Neural cell (in vitro differentiated cells): ENCODE measurements around the gene SEC63. TPM values are rescaled to one million over a fixed set of nuclear protein-coding genes. Genes with fewer than 3 reads are reported as not detected.

Experiments
- H2AFZ ChIP-seq: fragments of 200-600, 300-800 bp; sonication (generic), shearing (Covaris generic); 2 replicates; pipeline ENCODE4 v1.6.0; 2014; ENCODE audit warnings: low read depth, mild to moderate bottlenecking, antibody characterized with exemption, low read length, moderate library complexity
- H3F3A ChIP-seq: fragments of 200-600 bp; shearing (Covaris generic); 2 replicates; pipeline ENCODE4 v1.6.1; 2016; ENCODE audit warnings: mild to moderate bottlenecking, moderate library complexity, mixed read lengths, antibody characterized with exemption, low read length; ENCODE audit not compliant: insufficient read depth, poor library complexity, severe bottlenecking
- H3K27ac ChIP-seq: fragments of 200-600, 300-800 bp; sonication (generic), shearing (Covaris generic); 2 replicates; pipeline ENCODE4 v1.5.1; 2014; ENCODE audit warnings: mild to moderate bottlenecking, low read length, moderate library complexity
- H3K27me3 ChIP-seq: fragments of 300-800, 200-600 bp; sonication (generic), shearing (Covaris generic); 2 replicates; pipeline ENCODE4 v1.6.0; 2014; ENCODE audit warnings: mild to moderate bottlenecking, low read depth, low read length, moderate library complexity; ENCODE audit not compliant: insufficient read depth
- H3K36me3 ChIP-seq: fragments of 300-800, 200-600 bp; sonication (generic), shearing (Covaris generic); 2 replicates; pipeline ENCODE4 v1.5.1; 2014; ENCODE audit warnings: mild to moderate bottlenecking, antibody characterized with exemption, low read length, moderate library complexity; ENCODE audit not compliant: insufficient read depth
- H3K4me2 ChIP-seq: fragments of 300-800, 200-600 bp; sonication (generic), shearing (Covaris generic); 2 replicates; pipeline ENCODE4 v1.6.0; 2014; ENCODE audit warnings: mild to moderate bottlenecking, low read length
- H3K4me3 ChIP-seq: fragments of 300-800, 200-600 bp; sonication (generic), shearing (Covaris generic); 2 replicates; pipeline ENCODE4 v1.5.1; 2014; ENCODE audit warnings: mild to moderate bottlenecking, low read length, moderate library complexity
- H3K79me2 ChIP-seq: fragments of 200-600 bp; shearing (Covaris generic); replicated peaks from 2 replicates; pipeline ENCODE4 v1.6.0; 2014; ENCODE audit warnings: mild to moderate bottlenecking, low read length, moderate library complexity; ENCODE audit not compliant: insufficient read depth
- H3K9ac ChIP-seq: fragments of 300-800, 200-600 bp; sonication (generic), shearing (Covaris generic); 2 replicates; pipeline ENCODE4 v1.6.1; 2016; ENCODE audit warnings: mild to moderate bottlenecking, low read length, mixed read lengths
- H3K9me2 ChIP-seq: fragments of 200-600 bp; shearing (Covaris generic); 2 replicates; pipeline ENCODE4 v1.6.1; 2016; ENCODE audit warnings: mild to moderate bottlenecking, low read length, mixed read lengths; ENCODE audit not compliant: insufficient read depth
- H3K9me3 ChIP-seq: fragments of 200-600, 300-800 bp; sonication (generic), shearing (Covaris generic); 2 replicates; pipeline ENCODE4 v1.6.1; 2016; ENCODE audit warnings: mild to moderate bottlenecking, mixed run types, low read length, moderate library complexity, mixed read lengths
- H4K20me1 ChIP-seq: fragments of 200-600 bp; shearing (Covaris generic); 2 replicates; pipeline ENCODE4 v1.6.1; 2016; ENCODE audit warnings: mild to moderate bottlenecking, mixed run types; ENCODE audit not compliant: insufficient read depth
- EP300 ChIP-seq: fragments of 450-650 bp; conservative IDR thresholded peaks from 2 replicates; pipeline ENCODE4 v1.6.1; 2014; ENCODE audit warnings: antibody characterized with exemption, mild to moderate bottlenecking, moderate library complexity; ENCODE audit not compliant: poor library complexity, severe bottlenecking
- EZH2 ChIP-seq: fragments of 200-600, 300-800 bp; shearing (Covaris generic), sonication (generic); IDR thresholded peaks from 2 replicates; pipeline ENCODE4 v1.6.1; 2014; ENCODE audit warnings: antibody characterized with exemption, low read length, borderline replicate concordance, mild to moderate bottlenecking; ENCODE audit not compliant: insufficient read depth, poor library complexity, severe bottlenecking
- MXI1 ChIP-seq: fragments of 450-650 bp; conservative IDR thresholded peaks from 2 replicates; pipeline ENCODE4 v1.6.1; 2014; ENCODE audit warnings: antibody characterized with exemption, mild to moderate bottlenecking; ENCODE audit not compliant: poor library complexity, severe bottlenecking
- POLR2AphosphoS5 ChIP-seq: IDR thresholded peaks from 2 replicates; pipeline ENCODE4 v1.6.1; 2012
- RAD21 ChIP-seq: fragments of 450-650 bp; conservative IDR thresholded peaks from 2 replicates; pipeline ENCODE4 v1.6.1; 2014; ENCODE audit warnings: antibody characterized with exemption, mild to moderate bottlenecking, moderate library complexity
- SMC3 ChIP-seq: fragments of 450-650 bp; conservative IDR thresholded peaks from 2 replicates; pipeline ENCODE4 v1.6.1; 2014; ENCODE audit warnings: antibody characterized with exemption, mild to moderate bottlenecking, moderate library complexity; ENCODE audit not compliant: poor library complexity
- TAF1 ChIP-seq: IDR thresholded peaks from 2 replicates; pipeline ENCODE4 v1.6.1; 2012; ENCODE audit warnings: low read depth
- polyA plus RNA-seq: library from polyadenylated mRNA; depleted of rRNA; stranded (reverse); fragments of >200 nt; gene quantifications from 2 replicates; pipeline ENCODE4 v1.2.3, GENCODE V29; 2014
- TF ChIP-seq, protein P1 (sequence below): fragments of 450-650 bp; IDR thresholded peaks from 2 replicates; pipeline ENCODE4 v1.5.1; 2014; ENCODE audit warnings: antibody characterized with exemption, mild to moderate bottlenecking, moderate library complexity; ENCODE audit not compliant: poor library complexity, severe bottlenecking
- TF ChIP-seq, protein P2 (sequence below): IDR thresholded peaks from 2 replicates; pipeline ENCODE4 v1.6.1; 2012; ENCODE audit warnings: borderline replicate concordance

Gene SEC63
- polyA plus RNA-seq, 1 donor from 2014 or later = 34.8 TPM

DNA sequence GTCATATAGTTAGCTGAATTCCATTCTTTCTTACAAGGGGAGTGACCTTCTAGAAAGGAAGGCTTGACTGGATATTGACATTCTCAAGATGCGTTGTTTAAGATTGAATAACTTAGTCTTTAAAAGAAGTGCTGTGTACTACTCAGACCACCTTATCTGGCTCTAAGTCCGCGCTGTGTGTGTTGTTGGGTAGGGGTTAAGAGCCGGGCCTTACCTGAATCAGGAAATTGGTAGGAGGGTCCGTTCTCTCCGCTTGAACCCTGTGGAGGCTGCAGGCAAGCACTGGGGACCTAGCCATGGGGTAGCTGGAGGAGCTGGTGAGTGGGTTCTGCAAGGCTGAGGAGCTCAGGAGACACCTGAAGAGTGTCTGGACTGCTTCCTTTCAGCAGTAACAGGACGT is 124.9 kb downstream of the SEC63 start:
- TF ChIP-seq RAD21 = no peak
- TF ChIP-seq, protein P1, sequence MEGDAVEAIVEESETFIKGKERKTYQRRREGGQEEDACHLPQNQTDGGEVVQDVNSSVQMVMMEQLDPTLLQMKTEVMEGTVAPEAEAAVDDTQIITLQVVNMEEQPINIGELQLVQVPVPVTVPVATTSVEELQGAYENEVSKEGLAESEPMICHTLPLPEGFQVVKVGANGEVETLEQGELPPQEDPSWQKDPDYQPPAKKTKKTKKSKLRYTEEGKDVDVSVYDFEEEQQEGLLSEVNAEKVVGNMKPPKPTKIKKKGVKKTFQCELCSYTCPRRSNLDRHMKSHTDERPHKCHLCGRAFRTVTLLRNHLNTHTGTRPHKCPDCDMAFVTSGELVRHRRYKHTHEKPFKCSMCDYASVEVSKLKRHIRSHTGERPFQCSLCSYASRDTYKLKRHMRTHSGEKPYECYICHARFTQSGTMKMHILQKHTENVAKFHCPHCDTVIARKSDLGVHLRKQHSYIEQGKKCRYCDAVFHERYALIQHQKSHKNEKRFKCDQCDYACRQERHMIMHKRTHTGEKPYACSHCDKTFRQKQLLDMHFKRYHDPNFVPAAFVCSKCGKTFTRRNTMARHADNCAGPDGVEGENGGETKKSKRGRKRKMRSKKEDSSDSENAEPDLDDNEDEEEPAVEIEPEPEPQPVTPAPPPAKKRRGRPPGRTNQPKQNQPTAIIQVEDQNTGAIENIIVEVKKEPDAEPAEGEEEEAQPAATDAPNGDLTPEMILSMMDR = no peak
- no peak for TF ChIP-seq EZH2
- TF ChIP-seq TAF1 = no peak
- TF ChIP-seq, protein P2, sequence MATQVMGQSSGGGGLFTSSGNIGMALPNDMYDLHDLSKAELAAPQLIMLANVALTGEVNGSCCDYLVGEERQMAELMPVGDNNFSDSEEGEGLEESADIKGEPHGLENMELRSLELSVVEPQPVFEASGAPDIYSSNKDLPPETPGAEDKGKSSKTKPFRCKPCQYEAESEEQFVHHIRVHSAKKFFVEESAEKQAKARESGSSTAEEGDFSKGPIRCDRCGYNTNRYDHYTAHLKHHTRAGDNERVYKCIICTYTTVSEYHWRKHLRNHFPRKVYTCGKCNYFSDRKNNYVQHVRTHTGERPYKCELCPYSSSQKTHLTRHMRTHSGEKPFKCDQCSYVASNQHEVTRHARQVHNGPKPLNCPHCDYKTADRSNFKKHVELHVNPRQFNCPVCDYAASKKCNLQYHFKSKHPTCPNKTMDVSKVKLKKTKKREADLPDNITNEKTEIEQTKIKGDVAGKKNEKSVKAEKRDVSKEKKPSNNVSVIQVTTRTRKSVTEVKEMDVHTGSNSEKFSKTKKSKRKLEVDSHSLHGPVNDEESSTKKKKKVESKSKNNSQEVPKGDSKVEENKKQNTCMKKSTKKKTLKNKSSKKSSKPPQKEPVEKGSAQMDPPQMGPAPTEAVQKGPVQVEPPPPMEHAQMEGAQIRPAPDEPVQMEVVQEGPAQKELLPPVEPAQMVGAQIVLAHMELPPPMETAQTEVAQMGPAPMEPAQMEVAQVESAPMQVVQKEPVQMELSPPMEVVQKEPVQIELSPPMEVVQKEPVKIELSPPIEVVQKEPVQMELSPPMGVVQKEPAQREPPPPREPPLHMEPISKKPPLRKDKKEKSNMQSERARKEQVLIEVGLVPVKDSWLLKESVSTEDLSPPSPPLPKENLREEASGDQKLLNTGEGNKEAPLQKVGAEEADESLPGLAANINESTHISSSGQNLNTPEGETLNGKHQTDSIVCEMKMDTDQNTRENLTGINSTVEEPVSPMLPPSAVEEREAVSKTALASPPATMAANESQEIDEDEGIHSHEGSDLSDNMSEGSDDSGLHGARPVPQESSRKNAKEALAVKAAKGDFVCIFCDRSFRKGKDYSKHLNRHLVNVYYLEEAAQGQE = no peak
- no peak for TF ChIP-seq SMC3
- TF ChIP-seq MXI1 = no peak
- no peak for TF ChIP-seq EP300
- no peak for TF ChIP-seq POLR2AphosphoS5
- Histone ChIP-seq H3K4me2 (no peak overlapping the region), H3K9me2 (no peaks in the 10 kb centered on the region), H3F3A (no peaks in the 10 kb centered on the region), H3K9me3 (no peaks in the 10 kb centered on the region), H3K27me3 (no peaks in the 10 kb centered on the region), H3K79me2 (no peaks in the 10 kb centered on the region), H2AFZ (no peak overlapping the region), H4K20me1 (no peaks in the 10 kb centered on the region), H3K9ac (no peak overlapping the region), H3K27ac (no peak overlapping the region), H3K4me3 (no peak overlapping the region), H3K36me3 (no peaks in the 10 kb centered on the region)

DNA sequence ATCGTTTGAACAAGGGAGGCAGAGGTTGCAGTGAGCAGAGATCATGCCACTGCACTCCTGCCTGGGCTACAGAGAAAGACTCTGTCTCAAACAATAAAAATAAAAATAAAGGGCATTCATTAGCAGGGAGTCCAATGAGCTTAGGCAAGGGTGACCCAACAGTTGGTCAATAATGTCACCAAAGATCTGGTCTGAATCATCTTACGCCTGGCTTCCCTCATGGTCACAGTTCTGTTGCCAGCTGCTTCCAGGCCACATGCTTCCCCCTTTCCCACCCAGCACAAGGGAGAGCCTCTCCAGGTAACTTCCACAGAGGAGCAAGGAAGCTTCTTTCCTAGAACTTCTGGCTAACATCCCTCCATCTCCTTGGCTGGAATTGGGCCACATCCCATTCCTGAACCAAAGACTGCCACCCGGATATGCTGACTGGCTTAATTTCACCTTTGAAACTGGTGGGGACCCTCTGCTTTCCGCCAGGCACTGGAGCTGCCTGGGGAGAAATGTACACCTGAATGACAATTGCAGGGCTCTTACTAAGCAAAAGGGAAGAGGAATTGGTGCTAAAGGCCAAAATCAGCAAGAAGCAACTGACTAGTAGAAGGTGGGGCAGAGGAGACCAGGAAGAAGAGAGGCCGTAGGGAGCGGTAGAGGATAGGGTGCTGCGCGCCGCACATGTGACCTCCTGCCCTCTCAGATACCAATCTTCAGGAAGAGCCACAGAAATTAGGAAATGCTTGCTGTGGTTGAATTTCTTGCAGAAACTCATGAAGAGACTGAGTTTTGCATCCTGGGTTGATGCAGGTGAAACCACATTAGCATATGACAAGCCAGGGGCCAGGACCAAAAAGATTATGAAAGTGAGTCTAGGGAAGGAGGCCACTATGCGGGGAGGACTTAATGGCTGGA is 125.6 kb downstream of the SEC63 start:
- Histone ChIP-seq H2AFZ (no peak overlapping the region), H3K4me2 (no peak overlapping the region), H3K4me3 (no peak overlapping the region), H4K20me1 (no peaks in the 10 kb centered on the region), H3K27me3 (no peaks in the 10 kb centered on the region), H3K27ac (no peak overlapping the region), H3F3A (no peaks in the 10 kb centered on the region), H3K9me3 (no peaks in the 10 kb centered on the region), H3K79me2 (no peaks in the 10 kb centered on the region), H3K36me3 (no peaks in the 10 kb centered on the region), H3K9me2 (no peaks in the 10 kb centered on the region), H3K9ac (no peak overlapping the region)
- TF ChIP-seq, protein P2 = no peak
- no peak for TF ChIP-seq EP300
- TF ChIP-seq MXI1 = no peak
- TF ChIP-seq POLR2AphosphoS5 = no peak
- TF ChIP-seq EZH2 = no peak
- TF ChIP-seq, protein P1 = no peak
- no peak for TF ChIP-seq RAD21
- TF ChIP-seq SMC3 = no peak
- no peak for TF ChIP-seq TAF1
